ENCODE data around the gene ROR1.

Gene ROR1

DNA sequence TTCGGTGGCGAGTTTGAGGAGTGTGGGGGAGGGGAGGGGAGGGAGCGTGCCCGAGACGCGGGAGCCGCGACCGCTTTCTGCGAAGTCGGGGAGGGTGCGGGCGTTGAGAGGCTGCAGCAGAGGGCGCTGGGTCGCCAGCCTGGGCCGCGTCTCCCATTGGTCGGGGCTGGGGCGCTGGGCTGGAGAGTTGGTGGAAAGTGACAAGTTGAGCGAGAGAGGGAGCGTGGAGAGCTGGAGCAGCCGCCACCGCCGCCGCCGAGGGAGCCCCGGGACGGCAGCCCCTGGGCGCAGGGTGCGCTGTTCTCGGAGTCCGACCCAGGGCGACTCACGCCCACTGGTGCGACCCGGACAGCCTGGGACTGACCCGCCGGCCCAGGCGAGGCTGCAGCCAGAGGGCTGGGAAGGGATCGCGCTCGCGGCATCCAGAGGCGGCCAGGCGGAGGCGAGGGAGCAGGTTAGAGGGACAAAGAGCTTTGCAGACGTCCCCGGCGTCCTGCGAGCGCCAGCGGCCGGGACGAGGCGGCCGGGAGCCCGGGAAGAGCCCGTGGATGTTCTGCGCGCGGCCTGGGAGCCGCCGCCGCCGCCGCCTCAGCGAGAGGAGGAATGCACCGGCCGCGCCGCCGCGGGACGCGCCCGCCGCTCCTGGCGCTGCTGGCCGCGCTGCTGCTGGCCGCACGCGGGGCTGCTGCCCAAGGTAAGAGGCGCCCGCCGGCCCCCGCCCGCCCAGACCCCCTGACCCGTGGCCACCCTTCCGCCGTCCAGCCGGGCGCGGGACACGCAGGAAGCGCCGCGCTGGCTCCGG is at the start of gene ROR1 (continued):
- TF ChIP-seq TSHZ1 (tag by site-specific recombination; IDR thresholded peaks at IDR 0.05; ENCODE audit: borderline replicate concordance) (no peak), PATZ1 (tag by site-specific recombination; IDR thresholded peaks at IDR 0.05) (peak; percentile 89), BCL11A (tag by site-specific recombination; IDR thresholded peaks at IDR 0.05; ENCODE audit: low read depth) (no peak), ZNF580 (tag by site-specific recombination; IDR thresholded peaks at IDR 0.05) (no peak), ZFHX2 (tag by site-specific recombination; conservative IDR thresholded peaks at IDR 0.05) (peak; percentile 39; the same call in 1 of the 2 replicates), ZNF23 (tag by site-specific recombination; IDR thresholded peaks at IDR 0.05; ENCODE audit: borderline replicate concordance) (no peak), MZF1 (tag by site-specific recombination; IDR thresholded peaks at IDR 0.05; ENCODE audit: borderline replicate concordance) (peak; percentile 63; the same call in 1 of the 2 replicates), ZNF140 (tag by site-specific recombination; IDR thresholded peaks at IDR 0.05) (no peak), YY1 (tag by site-specific recombination; IDR thresholded peaks at IDR 0.05) (no peak), ZNF138 (tag by site-specific recombination; IDR thresholded peaks at IDR 0.05; ENCODE audit: borderline replicate concordance) (no peak), TCF7L2 (IDR thresholded peaks at IDR 0.05; ENCODE audit: borderline replicate concordance, low read depth, low read length) (no peak), ZNF473 (tag by site-specific recombination; IDR thresholded peaks at IDR 0.05) (no peak), ZFP41 (tag by site-specific recombination; IDR thresholded peaks at IDR 0.05; ENCODE audit: borderline replicate concordance) (no peak), ZNF560 (tag by site-specific recombination; IDR thresholded peaks at IDR 0.05; ENCODE audit: borderline replicate concordance) (no peak), ZNF76 (tag by site-specific recombination; IDR thresholded peaks at IDR 0.05; ENCODE audit: borderline replicate concordance, low read depth) (peak; percentile 72; the same call in 1 of the 2 replicates), ZNF610 (tag by site-specific recombination; IDR thresholded peaks at IDR 0.05; ENCODE audit: borderline replicate concordance) (0 out of 2 replicates have a peak, but pooled peaks have one; percentile 64), ZNF37A (tag by site-specific recombination; IDR thresholded peaks at IDR 0.05) (no peak), ZNF777 (tag by site-specific recombination; IDR thresholded peaks at IDR 0.05; ENCODE audit: borderline replicate concordance) (0 out of 2 replicates have a peak, but pooled peaks have one; percentile 63), ZBTB21 (tag by site-specific recombination; IDR thresholded peaks at IDR 0.05) (no peak), ZNF24 (tag by site-specific recombination; IDR thresholded peaks at IDR 0.05) (no peak), ZBTB20 (tag by site-specific recombination; IDR thresholded peaks at IDR 0.05) (peak; percentile 92)
- TF ChIP-seq, protein P1, sequence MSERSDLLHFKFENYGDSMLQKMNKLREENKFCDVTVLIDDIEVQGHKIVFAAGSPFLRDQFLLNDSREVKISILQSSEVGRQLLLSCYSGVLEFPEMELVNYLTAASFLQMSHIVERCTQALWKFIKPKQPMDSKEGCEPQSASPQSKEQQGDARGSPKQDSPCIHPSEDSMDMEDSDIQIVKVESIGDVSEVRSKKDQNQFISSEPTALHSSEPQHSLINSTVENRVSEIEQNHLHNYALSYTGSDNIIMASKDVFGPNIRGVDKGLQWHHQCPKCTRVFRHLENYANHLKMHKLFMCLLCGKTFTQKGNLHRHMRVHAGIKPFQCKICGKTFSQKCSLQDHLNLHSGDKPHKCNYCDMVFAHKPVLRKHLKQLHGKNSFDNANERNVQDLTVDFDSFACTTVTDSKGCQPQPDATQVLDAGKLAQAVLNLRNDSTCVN (tag by site-specific recombination; optimal IDR thresholded peaks at IDR 0.05), result peak; percentile 97
- TF ChIP-seq, protein P2, sequence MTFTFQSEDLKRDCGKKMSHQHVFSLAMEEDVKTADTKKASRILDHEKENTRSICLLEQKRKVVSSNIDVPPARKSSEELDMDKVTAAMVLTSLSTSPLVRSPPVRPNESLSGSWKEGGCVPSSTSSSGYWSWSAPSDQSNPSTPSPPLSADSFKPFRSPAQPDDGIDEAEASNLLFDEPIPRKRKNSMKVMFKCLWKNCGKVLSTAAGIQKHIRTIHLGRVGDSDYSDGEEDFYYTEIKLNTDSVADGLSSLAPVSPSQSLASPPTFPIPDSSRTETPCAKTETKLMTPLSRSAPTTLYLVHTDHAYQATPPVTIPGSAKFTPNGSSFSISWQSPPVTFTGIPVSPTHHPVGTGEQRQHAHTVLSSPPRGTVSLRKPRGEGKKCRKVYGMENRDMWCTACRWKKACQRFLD (tag by site-specific recombination; IDR thresholded peaks at IDR 0.05), result no peak
- TF ChIP-seq, protein P3, sequence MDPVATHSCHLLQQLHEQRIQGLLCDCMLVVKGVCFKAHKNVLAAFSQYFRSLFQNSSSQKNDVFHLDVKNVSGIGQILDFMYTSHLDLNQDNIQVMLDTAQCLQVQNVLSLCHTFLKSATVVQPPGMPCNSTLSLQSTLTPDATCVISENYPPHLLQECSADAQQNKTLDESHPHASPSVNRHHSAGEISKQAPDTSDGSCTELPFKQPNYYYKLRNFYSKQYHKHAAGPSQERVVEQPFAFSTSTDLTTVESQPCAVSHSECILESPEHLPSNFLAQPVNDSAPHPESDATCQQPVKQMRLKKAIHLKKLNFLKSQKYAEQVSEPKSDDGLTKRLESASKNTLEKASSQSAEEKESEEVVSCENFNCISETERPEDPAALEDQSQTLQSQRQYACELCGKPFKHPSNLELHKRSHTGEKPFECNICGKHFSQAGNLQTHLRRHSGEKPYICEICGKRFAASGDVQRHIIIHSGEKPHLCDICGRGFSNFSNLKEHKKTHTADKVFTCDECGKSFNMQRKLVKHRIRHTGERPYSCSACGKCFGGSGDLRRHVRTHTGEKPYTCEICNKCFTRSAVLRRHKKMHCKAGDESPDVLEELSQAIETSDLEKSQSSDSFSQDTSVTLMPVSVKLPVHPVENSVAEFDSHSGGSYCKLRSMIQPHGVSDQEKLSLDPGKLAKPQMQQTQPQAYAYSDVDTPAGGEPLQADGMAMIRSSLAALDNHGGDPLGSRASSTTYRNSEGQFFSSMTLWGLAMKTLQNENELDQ (tag by site-specific recombination; IDR thresholded peaks at IDR 0.05; ENCODE audit: low read depth), result no peak
- TF ChIP-seq, protein P4, sequence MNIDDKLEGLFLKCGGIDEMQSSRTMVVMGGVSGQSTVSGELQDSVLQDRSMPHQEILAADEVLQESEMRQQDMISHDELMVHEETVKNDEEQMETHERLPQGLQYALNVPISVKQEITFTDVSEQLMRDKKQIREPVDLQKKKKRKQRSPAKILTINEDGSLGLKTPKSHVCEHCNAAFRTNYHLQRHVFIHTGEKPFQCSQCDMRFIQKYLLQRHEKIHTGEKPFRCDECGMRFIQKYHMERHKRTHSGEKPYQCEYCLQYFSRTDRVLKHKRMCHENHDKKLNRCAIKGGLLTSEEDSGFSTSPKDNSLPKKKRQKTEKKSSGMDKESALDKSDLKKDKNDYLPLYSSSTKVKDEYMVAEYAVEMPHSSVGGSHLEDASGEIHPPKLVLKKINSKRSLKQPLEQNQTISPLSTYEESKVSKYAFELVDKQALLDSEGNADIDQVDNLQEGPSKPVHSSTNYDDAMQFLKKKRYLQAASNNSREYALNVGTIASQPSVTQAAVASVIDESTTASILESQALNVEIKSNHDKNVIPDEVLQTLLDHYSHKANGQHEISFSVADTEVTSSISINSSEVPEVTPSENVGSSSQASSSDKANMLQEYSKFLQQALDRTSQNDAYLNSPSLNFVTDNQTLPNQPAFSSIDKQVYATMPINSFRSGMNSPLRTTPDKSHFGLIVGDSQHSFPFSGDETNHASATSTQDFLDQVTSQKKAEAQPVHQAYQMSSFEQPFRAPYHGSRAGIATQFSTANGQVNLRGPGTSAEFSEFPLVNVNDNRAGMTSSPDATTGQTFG (tag by site-specific recombination; IDR thresholded peaks at IDR 0.05; ENCODE audit: borderline replicate concordance), result no peak

All from HEK293 (cell line).